K562 (cell line): ENCODE results near the gene OR6K2. TPM values are rescaled to one million over a fixed set of nuclear protein-coding genes. Genes with fewer than 3 reads are reported as not detected.

Experiments
- ATAC-seq: fragments of 200-7000 bp; cut with Tn5 transposase; 3 replicates; pipeline ENCODE4 v1.9.1; 2020; ENCODE audit warnings: moderate library complexity
- BruUV-seq: library from RNA; stranded (reverse); fragments of 400-500 nt; replicated peaks from 2 replicates; lab custom pipeline; 2021; lab: Mats Ljungman, UMichigan
- CTCF ChIA-PET: fragments of 300-600 bp; formaldehyde crosslinking; extraction: SDS; loops from one replicate; lab custom pipeline; 2021; ENCODE audit warnings: low intra/inter-chr PET ratio; lab: Yijun Ruan, JAX
- POLR2A ChIA-PET: fragments of 300-600, 350-650 bp; sonication (Branson Sonifier 250); formaldehyde crosslinking; extraction: SDS; loops from one replicate; lab custom pipeline; 2021; ENCODE audit warnings: antibody characterized with exemption, inconsistent platforms; lab: Yijun Ruan, JAX
- DNase-seq, 4 experiments: peaks; one replicate each; pipeline versions ENCODE4 v3.0.0 to v3.0.0-alpha.2; 2011 to 2018; ENCODE audit warnings: low spot score in 3 of 4, mixed read lengths in 3 of 4; ENCODE audit errors: extremely low read depth in 1 of 4
- FAIRE-seq: peaks from 2 replicates; lab custom pipeline; 2011; peaks lifted over from hg19 to GRCh38; lab: Jason Lieb, UNC
- H2AFZ ChIP-seq: 2 replicates; pipeline ENCODE4 v1.6.0; 2011; ENCODE audit warnings: low read depth, low read length, control low read depth, inconsistent platforms
- H3K27ac ChIP-seq: fragments of 200-600 bp; 3 replicates; pipeline ENCODE4 v1.8.0; 2011; ENCODE audit warnings: low read depth, mild to moderate bottlenecking, control low read depth, inconsistent platforms, low read length, moderate library complexity, mixed read lengths; ENCODE audit errors: extremely low read depth
- H3K27me3 ChIP-seq, 2 experiments: fragments of 300-600 bp in 1 of 2; 2 replicates in 1 of 2; 3 replicates in 1 of 2; pipeline versions ENCODE4 v1.6.0 to v1.8.0; 2011; ENCODE audit warnings: inconsistent platforms in 2 of 2, low read length in 2 of 2, mild to moderate bottlenecking in 1 of 2, mixed read lengths in 1 of 2, moderate library complexity in 1 of 2; ENCODE audit not compliant: control insufficient read depth in 2 of 2, insufficient read depth in 2 of 2
- H3K36me3 ChIP-seq: fragments of 300-600 bp; 3 replicates; pipeline ENCODE4 v1.8.0; 2011; ENCODE audit warnings: mild to moderate bottlenecking, low read length, inconsistent platforms; ENCODE audit not compliant: control insufficient read depth, insufficient read depth
- H3K4me1 ChIP-seq, 2 experiments: fragments of 200-600 bp in 1 of 2; replicated peaks in 1 of 2; 2 replicates in 1 of 2; 3 replicates in 1 of 2; pipeline versions ENCODE4 v1.5.1 to v1.8.0; 2011; ENCODE audit warnings: inconsistent platforms in 2 of 2, low read length in 2 of 2, mild to moderate bottlenecking in 1 of 2, mixed read lengths in 1 of 2, moderate library complexity in 1 of 2; ENCODE audit not compliant: control insufficient read depth in 2 of 2, insufficient read depth in 2 of 2
- H3K4me2 ChIP-seq: 2 replicates; pipeline ENCODE4 v1.6.1; 2011; ENCODE audit warnings: low read length, control low read depth, inconsistent platforms, mixed read lengths; ENCODE audit not compliant: insufficient read depth
- H3K4me3 ChIP-seq: fragments of 200-600 bp; sonication (generic), shearing (Covaris generic); 2 replicates; pipeline ENCODE4 v1.5.1; 2016; ENCODE audit warnings: control low read depth, inconsistent platforms
- H3K79me2 ChIP-seq: fragments of 200-600 bp; 3 replicates; pipeline ENCODE4 v1.8.0; 2011; ENCODE audit warnings: low read length, inconsistent platforms; ENCODE audit not compliant: control insufficient read depth, insufficient read depth
- H3K9ac ChIP-seq, 2 experiments: 2 replicates each; pipeline versions ENCODE4 v1.6.0 to v1.6.1; 2011; ENCODE audit warnings: low read depth in 2 of 2, low read length in 2 of 2, control low read depth in 1 of 2, inconsistent platforms in 1 of 2, mild to moderate bottlenecking in 1 of 2, mixed read lengths in 1 of 2; ENCODE audit not compliant: insufficient read depth in 1 of 2
- H3K9me1 ChIP-seq: one replicate; pipeline ENCODE4 v1.6.0; 2011; ENCODE audit warnings: inconsistent platforms, mild to moderate bottlenecking, low read length, moderate library complexity; ENCODE audit not compliant: control insufficient read depth, insufficient read depth
- H3K9me3 ChIP-seq: replicated peaks from 2 replicates; pipeline ENCODE4 v1.5.1; 2011; ENCODE audit warnings: low read depth, low read length, inconsistent platforms; ENCODE audit not compliant: control insufficient read depth, insufficient read depth
- H4K20me1 ChIP-seq: replicated peaks from 2 replicates; pipeline ENCODE4 v1.6.1; 2011; ENCODE audit warnings: low read length, inconsistent platforms, mixed read lengths; ENCODE audit not compliant: control insufficient read depth, insufficient read depth
- CBX8 ChIP-seq: fragments of 200-600 bp; sonication (generic); IDR thresholded peaks from 2 replicates; pipeline ENCODE4 v1.6.1; 2012; ENCODE audit warnings: borderline replicate concordance, mixed run types, low read depth, mild to moderate bottlenecking, moderate library complexity, mixed read lengths, low read length, control low read depth, inconsistent platforms; ENCODE audit not compliant: poor library complexity, severe bottlenecking; ENCODE audit errors: extremely low read depth
- COPS2 ChIP-seq: fragments of 450-650 bp; conservative IDR thresholded peaks from 2 replicates; pipeline ENCODE4 v1.6.1; 2016; ENCODE audit warnings: mild to moderate bottlenecking, moderate library complexity
- HDAC8 ChIP-seq: fragments of 450-650 bp; IDR thresholded peaks from 2 replicates; pipeline ENCODE4 v1.6.1; 2016; ENCODE audit warnings: mild to moderate bottlenecking, missing genetic modification characterization, moderate library complexity, missing compliant biosample characterization
- SMARCA5 ChIP-seq: fragments of 450-650 bp; IDR thresholded peaks from 2 replicates; pipeline ENCODE4 v1.6.1; 2016
- TAL1 ChIP-seq: fragments of 450-650 bp; IDR thresholded peaks from 2 replicates; pipeline ENCODE4 v1.6.1; 2016; ENCODE audit warnings: mild to moderate bottlenecking
- ZNF146 ChIP-seq: IDR thresholded peaks from one replicate; pipeline ENCODE4 v1.6.1; 2018; ENCODE audit warnings: missing compliant biosample characterization; ENCODE audit not compliant: unreplicated experiment
- ZNF175 ChIP-seq: fragments of 200-800 bp; sonication (Bioruptor generic); IDR thresholded peaks from 2 replicates; pipeline ENCODE4 v1.6.1; 2016; ENCODE audit warnings: low read depth, mild to moderate bottlenecking, missing genetic modification characterization, missing compliant biosample characterization
- WGBS: fragments of 100-300 bp; shearing (Covaris generic); methylation state at CpG from one replicate; pipeline ENCODE4 v1.1.6; 2016; ENCODE audit warnings: low coverage, mixed read lengths; ENCODE audit not compliant: insufficient coverage; ENCODE audit errors: missing lambda C conversion rate; 5-methylcytosine and 5-hydroxymethylcytosine counted together
- in situ Hi-C: fragments of 300-500 bp; cut with MboI; formaldehyde crosslinking; loops from 4 replicates; pipeline ENCODE4 v1.15.0; 2018; ENCODE audit warnings: inconsistent platforms, mixed read lengths
- intact Hi-C: fragments of 100-400 bp; cut with micrococcal nuclease; formaldehyde crosslinking; loops from 2 replicates; pipeline ENCODE4 v1.14.2; 2022
- polyA plus RNA-seq, 8 experiments: library from polyadenylated mRNA; depleted of rRNA in 4 of 8; stranded (reverse) in 5 of 8; unstranded in 3 of 8; fragments of >200 nt; fragmentation: Nextera tagmentation in 2 of 8; fragmentation: Illumina TruSeq in 1 of 8; extraction: Ambion mirVana in 2 of 8; extraction: Trizol in 1 of 8; gene quantifications; 2 replicates each; pipeline versions ENCODE4 v1.2.1 to v1.2.3, GENCODE V29; 2011 to 2014; ENCODE audit warnings: inconsistent platforms in 1 of 8, missing spikeins in 1 of 8
- total RNA-seq, 7 experiments: library from RNA; depleted of rRNA in 6 of 7; stranded (reverse); fragments of >200 nt in 6 of 7; fragmentation: Illumina TruSeq in 2 of 7; extraction: Trizol in 2 of 7; gene quantifications; 2 replicates each; pipeline versions ENCODE4 v1.2.1 to v1.2.3, GENCODE V29; 2011 to 2021; ENCODE audit warnings: low replicate concordance in 1 of 7
- TF ChIP-seq, protein P1 (sequence below): IDR thresholded peaks from 3 replicates; pipeline ENCODE4 v1.6.1; 2011; ENCODE audit warnings: borderline replicate concordance, mild to moderate bottlenecking; ENCODE audit not compliant: insufficient read length, insufficient read depth
- TF ChIP-seq, protein P2 (sequence below): fragments of 200-800 bp; sonication (Bioruptor generic); IDR thresholded peaks from 2 replicates; pipeline ENCODE4 v1.6.1; 2017; ENCODE audit warnings: missing genetic modification characterization, missing compliant biosample characterization

Gene OR6K2
- total and polyA plus RNA-seq, 9 of the 15 experiments (the other 6 are each of a cell fraction or from before 2014, with no cell fraction given), result not detected

GRCh38 chr1:158681606-158682005, 18.8 kb downstream of the OR6K2 start:
- no peak for ATAC-seq
- Histone ChIP-seq H4K20me1 (no peaks in the 10 kb centered on the region), H3K4me3 (no peak overlapping the region), H3K9me3 (no peaks in the 10 kb centered on the region), H3K9ac (no peak overlapping the region), H3K9me1 (no peaks in the 10 kb centered on the region), H3K27ac (no peak overlapping the region), H2AFZ (no peak overlapping the region), H3K79me2 (peaks cover 43% of the 10 kb centered on the region), H3K36me3 (peaks cover 82% of the 10 kb centered on the region), H3K4me2 (no peak overlapping the region), H3K4me1 (peaks cover 0 to 8% of the 10 kb centered on the region in 2 experiments; a peak in 2 of 5 replicates), H3K27me3 (no peaks in the 10 kb centered on the region)
- no TSS peak for BruUV-seq
- WGBS, result 100% methylated on average over 2 of the region's 2 CpGs
- CTCF ChIA-PET, result no interaction called here
- POLR2A ChIA-PET, result interaction anchor here (0.7 kb wide), 1 partner anchor 387 kb away, joined by 5 read pairs; no protein-coding TSS in a partner anchor
- no peak for DNase-seq
- in situ Hi-C loops, result no loop called here
- intact Hi-C loops, result loop anchor here (5.0 to 10.0 kb wide), 2 partner anchors 313 to 396 kb away; partner anchors contain the start of gene AIM2
- FAIRE-seq, result no peak
- TF ChIP-seq SMARCA5, result no peak
- no peak for TF ChIP-seq TAL1
- TF ChIP-seq, all 486 proteins: peak for 0

GRCh38 chr1:158679289-158679688, 21.2 kb downstream of the OR6K2 start:
- Histone ChIP-seq H4K20me1 (no peaks in the 10 kb centered on the region), H3K4me2 (no peak overlapping the region), H3K27ac (no peak overlapping the region), H3K4me3 (no peak overlapping the region), H3K9me1 (no peaks in the 10 kb centered on the region), H2AFZ (no peak overlapping the region), H3K79me2 (peaks cover 20% of the 10 kb centered on the region), H3K9ac (no peak overlapping the region), H3K36me3 (peaks cover 96% of the 10 kb centered on the region), H3K27me3 (no peaks in the 10 kb centered on the region), H3K4me1 (peaks cover 0 to 8% of the 10 kb centered on the region in 2 experiments; a peak in 2 of 5 replicates), H3K9me3 (no peaks in the 10 kb centered on the region)
- POLR2A ChIA-PET, result interaction anchor here (1.3 to 1.4 kb wide), 2 partner anchors 10 to 11 kb away, joined by 3 to 5 read pairs; no protein-coding TSS in a partner anchor
- BruUV-seq, result no TSS peak
- CTCF ChIA-PET, result no interaction called here
- intact Hi-C loops, result no loop called here
- no peak for FAIRE-seq
- 80% methylated on average over 1 of the region's 1 CpG for WGBS
- no peak for ATAC-seq
- in situ Hi-C loops, result no loop called here
- no peak for DNase-seq
- no peak for TF ChIP-seq COPS2
- TF ChIP-seq CBX8, result no peak
- TF ChIP-seq, protein P1, sequence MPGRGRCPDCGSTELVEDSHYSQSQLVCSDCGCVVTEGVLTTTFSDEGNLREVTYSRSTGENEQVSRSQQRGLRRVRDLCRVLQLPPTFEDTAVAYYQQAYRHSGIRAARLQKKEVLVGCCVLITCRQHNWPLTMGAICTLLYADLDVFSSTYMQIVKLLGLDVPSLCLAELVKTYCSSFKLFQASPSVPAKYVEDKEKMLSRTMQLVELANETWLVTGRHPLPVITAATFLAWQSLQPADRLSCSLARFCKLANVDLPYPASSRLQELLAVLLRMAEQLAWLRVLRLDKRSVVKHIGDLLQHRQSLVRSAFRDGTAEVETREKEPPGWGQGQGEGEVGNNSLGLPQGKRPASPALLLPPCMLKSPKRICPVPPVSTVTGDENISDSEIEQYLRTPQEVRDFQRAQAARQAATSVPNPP, result no peak
- TF ChIP-seq, protein P2, sequence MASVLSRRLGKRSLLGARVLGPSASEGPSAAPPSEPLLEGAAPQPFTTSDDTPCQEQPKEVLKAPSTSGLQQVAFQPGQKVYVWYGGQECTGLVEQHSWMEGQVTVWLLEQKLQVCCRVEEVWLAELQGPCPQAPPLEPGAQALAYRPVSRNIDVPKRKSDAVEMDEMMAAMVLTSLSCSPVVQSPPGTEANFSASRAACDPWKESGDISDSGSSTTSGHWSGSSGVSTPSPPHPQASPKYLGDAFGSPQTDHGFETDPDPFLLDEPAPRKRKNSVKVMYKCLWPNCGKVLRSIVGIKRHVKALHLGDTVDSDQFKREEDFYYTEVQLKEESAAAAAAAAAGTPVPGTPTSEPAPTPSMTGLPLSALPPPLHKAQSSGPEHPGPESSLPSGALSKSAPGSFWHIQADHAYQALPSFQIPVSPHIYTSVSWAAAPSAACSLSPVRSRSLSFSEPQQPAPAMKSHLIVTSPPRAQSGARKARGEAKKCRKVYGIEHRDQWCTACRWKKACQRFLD, result no peak
- TF ChIP-seq ZNF175 (CRISPR knock-in tag), result no peak
- TF ChIP-seq ZNF146 (CRISPR knock-in tag), result no peak
- TF ChIP-seq HDAC8 (tag), result no peak
